ENCODE data around the gene COL15A1. TPM values are rescaled to one million over a fixed set of nuclear protein-coding genes. Genes with fewer than 3 reads are reported as not detected.

COL15A1 gene
- total RNA-seq, 2 donors from 2014 or later, result 0.11 to 0.82 TPM

DNA sequence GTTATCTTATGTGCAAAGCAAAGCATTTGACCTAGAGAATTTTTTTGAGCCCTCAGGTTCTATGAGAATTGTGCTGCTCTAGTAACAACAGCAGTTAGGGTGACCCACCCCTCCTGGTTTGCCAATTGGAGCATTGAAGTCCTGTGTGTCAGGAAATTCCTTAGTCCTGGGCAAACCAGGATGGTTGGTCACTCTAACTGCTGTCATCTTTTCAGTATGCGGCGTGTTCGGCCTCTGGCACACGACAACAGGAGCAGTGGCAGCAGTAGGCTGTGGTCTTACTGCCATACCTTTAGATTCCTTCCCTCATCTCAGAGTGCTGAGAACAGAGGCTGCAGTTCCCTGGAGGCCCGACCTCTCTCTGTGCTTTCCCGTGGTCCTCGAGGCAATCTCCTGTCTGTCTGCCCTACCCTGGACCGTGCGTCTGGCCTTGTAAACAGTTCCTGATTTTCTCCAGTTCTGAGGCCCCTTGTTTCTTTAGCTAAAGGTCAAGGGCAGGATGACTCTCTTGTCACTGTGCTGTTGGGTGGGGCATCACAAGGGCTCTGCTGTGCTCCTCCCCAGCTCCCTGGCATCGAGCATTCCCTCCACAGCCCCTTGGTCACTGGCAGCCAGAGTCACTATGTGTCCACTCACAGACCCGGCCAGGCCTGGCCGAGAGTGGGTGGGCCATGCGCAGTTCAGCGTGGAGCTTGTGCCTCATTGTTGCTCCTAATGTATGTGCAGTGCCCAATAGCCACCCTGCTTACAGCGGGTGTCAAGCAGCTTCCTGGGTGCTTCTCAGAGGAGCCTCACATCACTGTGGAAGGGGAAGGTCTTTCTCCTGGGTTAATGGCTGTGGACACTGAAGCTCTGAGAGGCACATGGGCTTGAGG, 18.5 kb upstream of the COL15A1 start:
- Mint-ChIP-seq H3K27ac (no peak overlapping the region), H3K9me3 (no peaks in the 10 kb centered on the region), H3K27me3 (peaks cover 7% of the 10 kb centered on the region), H3K4me1 (no peaks in the 10 kb centered on the region), H3K4me3 (no peak overlapping the region), H3K36me3 (ENCODE audit: low read depth) (no peaks in the 10 kb centered on the region)
- ATAC-seq (replicated peaks), result no peak

DNA sequence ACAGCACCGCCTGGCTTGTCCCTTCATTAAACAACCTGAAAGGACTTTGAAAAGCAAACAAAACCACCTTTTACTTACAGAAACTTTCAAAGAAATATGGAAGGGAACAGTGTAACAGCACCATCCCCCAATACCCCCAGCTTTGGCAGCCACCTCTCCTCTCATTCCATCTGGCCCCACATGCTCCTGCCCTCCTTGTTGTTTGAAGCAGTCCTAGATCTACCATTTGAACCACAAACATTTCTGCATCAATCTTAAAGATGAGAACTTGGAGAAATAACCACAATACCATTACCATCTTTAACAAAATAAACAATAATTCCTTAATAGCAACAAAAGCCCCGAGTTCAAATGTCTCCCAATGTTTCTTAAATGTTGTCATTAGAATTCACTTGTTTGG, 17.8 kb upstream of the COL15A1 start:
- H3K27me3 Mint-ChIP-seq, result peaks cover 7% of the 10 kb centered on the region
- H3K36me3 Mint-ChIP-seq (ENCODE audit: low read depth), result no peaks in the 10 kb centered on the region
- H3K9me3 Mint-ChIP-seq, result no peaks in the 10 kb centered on the region
- no peak for ATAC-seq (replicated peaks)
- H3K27ac Mint-ChIP-seq, result no peak overlapping the region
- no peak overlapping the region for H3K4me3 Mint-ChIP-seq
- H3K4me1 Mint-ChIP-seq, result no peaks in the 10 kb centered on the region

DNA sequence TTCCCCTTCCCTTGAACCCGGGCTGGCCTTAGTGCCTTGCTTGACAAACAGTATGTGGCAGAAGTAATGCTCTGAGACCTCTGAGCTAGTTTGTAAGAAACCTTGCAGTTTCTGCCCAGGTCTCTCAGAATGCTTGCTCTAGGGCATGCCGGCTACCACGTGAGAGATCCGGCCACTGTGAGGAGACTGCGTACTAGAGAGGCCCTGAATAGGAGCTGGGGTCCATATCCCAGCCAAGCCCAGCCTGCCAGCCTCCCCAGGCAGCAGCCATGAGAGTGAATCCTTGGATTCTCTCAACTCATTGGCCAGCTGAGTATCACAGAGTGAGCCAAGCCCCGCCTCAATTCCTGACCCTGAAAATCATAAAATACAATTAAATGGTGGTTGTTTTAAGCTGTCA, 16.0 kb upstream of the COL15A1 start:
- no peak overlapping the region for H3K27ac Mint-ChIP-seq
- H3K9me3 Mint-ChIP-seq, result no peaks in the 10 kb centered on the region
- H3K27me3 Mint-ChIP-seq, result peaks cover 10% of the 10 kb centered on the region
- ATAC-seq (replicated peaks), result no peak
- H3K4me1 Mint-ChIP-seq, result no peaks in the 10 kb centered on the region
- H3K36me3 Mint-ChIP-seq (ENCODE audit: low read depth), result no peaks in the 10 kb centered on the region
- H3K4me3 Mint-ChIP-seq, result no peak overlapping the region

DNA sequence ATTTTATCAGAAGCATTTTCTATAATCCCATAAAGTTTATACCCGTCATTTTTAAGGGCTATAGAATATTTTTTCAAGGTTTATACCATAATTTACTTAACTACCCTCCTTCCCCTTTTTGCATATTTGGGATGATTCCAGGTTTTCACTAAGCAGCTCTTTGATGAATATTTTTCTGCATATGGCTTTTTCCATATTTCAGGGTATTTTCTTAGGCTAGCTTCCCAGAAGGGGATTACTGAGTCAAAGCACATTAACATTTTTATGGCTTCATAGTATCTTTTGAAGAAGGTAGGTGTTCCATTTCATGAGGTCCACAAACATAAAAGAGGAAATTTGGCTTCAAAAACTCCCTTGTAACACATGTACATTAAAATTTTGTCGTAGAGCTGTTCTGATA, 14.6 kb upstream of the COL15A1 start:
- peaks cover 13% of the 10 kb centered on the region for H3K27me3 Mint-ChIP-seq
- no peaks in the 10 kb centered on the region for H3K9me3 Mint-ChIP-seq

DNA sequence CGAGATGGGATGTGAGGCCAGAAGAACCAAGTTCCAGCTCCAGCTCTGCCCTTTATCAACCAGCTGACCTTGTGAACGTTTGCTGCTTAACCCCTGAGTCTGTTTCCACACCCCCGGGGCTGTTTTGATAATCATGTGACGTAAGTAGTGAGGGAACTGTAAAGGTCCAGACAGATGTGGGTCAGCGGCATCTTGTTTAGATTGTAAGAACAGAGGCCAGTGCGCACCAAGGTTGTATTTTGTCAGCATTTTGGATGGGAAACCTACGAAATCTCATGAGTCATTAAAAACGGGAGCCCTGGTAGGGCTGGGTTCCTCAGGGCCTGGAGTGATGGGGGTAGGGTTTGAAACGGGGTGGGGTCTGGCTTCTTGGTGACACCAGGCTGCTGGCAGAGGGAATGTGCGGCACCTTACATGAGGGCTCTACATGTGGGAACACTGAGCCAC, 13.8 kb upstream of the COL15A1 start:
- H3K9me3 Mint-ChIP-seq, result no peaks in the 10 kb centered on the region
- H3K27me3 Mint-ChIP-seq, result peaks cover 16% of the 10 kb centered on the region
- no peak overlapping the region for H3K27ac Mint-ChIP-seq
- H3K36me3 Mint-ChIP-seq (ENCODE audit: low read depth), result no peaks in the 10 kb centered on the region
- H3K4me3 Mint-ChIP-seq, result no peak overlapping the region
- no peak for ATAC-seq (replicated peaks)
- H3K4me1 Mint-ChIP-seq, result no peaks in the 10 kb centered on the region

More for the DNA sequence above, 14.6 kb upstream of the COL15A1 start:
- Mint-ChIP-seq H3K4me1 (no peaks in the 10 kb centered on the region), H3K27ac (no peak overlapping the region), H3K36me3 (ENCODE audit: low read depth) (no peaks in the 10 kb centered on the region), H3K4me3 (no peak overlapping the region)
- no peak for ATAC-seq (replicated peaks)

DNA sequence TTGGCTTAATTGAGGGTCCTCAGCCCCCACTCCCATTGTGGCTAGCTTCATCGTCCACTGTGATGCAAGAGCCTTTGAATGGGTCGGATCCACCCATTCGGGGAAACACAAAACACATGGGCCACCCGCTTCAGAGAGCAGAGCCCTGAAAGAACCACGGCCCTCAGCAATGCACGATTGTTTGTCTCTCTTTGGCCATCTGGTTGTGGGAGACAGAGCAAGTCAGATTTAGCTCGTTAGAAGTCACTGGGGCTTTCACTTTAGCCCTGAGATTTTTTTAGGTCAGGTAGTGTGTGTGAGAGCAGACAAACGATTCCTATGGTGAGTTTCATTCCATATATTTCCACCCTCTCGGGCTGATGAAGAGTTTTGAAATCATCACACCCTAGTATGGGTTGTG, 12.9 kb upstream of the COL15A1 start:
- Mint-ChIP-seq H3K36me3 (ENCODE audit: low read depth) (no peaks in the 10 kb centered on the region), H3K27me3 (peaks cover 24% of the 10 kb centered on the region), H3K4me1 (no peaks in the 10 kb centered on the region), H3K9me3 (no peaks in the 10 kb centered on the region), H3K4me3 (no peak overlapping the region), H3K27ac (no peak overlapping the region)
- ATAC-seq (replicated peaks), result no peak

DNA sequence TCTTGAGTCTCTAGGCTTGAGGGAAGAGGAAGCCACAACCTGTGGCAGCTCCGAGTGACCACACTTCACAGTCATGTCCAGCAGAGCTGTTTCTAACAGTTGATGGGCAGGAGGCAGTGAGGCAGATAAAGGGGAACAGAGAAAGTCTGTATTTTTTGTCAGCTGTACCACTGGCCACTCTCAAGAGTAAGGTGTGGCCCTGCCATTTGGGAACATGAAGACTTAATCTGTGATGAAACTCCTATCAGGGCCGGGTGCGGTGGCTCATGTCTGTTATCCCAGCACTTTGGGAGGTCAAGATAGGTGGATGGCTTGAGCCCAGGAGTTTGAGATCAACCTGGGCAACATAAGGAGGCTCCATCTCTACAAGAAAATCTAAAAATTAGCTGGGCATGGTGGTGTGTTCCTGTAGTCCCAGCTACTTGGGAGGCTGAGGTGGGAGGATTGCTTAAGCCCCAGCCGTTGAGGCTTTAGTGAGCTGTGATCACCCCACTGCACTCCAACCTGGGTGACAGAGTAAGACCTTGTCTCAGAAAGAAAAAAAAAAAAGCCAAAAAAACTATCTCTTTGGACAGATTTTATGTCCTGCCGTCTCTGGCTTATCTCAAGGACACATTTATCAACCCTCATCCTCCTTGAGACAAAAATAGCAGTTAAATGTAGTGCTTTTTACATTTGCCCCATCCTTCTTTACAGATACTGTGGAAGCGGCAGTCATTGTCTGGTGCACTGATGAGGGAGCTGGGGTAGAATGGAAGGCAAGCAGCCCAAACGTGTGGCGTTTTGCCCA, 11.9 kb upstream of the COL15A1 start:
- Mint-ChIP-seq H3K4me3 (no peak overlapping the region), H3K4me1 (no peaks in the 10 kb centered on the region), H3K36me3 (ENCODE audit: low read depth) (no peaks in the 10 kb centered on the region), H3K9me3 (no peaks in the 10 kb centered on the region), H3K27ac (no peak overlapping the region), H3K27me3 (peaks cover 22% of the 10 kb centered on the region)
- ATAC-seq (replicated peaks), result no peak

DNA sequence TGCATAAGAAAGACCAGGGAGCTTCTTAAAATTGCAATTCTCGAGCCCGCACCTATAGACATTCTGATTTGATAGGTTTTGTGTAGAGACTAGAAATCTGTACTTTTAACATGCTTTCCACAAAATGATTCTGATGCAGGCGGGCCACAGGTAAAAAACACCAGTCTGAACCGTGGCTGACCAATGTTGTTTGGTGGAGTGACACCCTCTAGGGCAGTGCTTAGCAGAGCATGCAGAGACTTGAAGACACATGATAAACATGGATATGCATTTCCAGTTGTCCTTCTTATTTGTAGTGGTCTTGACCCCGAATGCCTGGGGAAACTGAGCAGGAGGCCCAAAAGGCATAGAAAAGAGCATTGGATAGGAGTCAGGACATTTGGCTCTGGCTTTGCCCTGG, 10.5 kb upstream of the COL15A1 start:
- Mint-ChIP-seq H3K27ac (no peak overlapping the region), H3K27me3 (peaks cover 26% of the 10 kb centered on the region), H3K36me3 (ENCODE audit: low read depth) (no peaks in the 10 kb centered on the region), H3K4me3 (no peak overlapping the region), H3K9me3 (no peaks in the 10 kb centered on the region), H3K4me1 (no peaks in the 10 kb centered on the region)
- peak; percentile 16 for ATAC-seq (replicated peaks)

DNA sequence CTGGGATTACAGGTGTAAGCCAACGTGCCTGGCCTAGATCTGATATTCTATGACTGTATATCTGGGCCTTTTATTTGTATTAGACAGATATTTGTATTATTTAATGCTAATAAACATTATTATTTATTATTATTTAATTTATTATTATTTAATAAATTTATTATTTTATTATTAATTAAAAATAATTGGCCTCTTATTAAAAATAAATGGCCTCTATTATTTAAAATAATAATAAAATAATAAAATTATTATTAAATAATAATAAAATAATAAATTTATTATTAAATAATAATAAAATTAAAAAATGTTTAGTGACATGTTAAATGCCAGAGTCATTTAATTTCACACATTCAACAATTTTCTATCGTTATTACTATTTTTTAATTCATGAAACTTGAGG, 9.8 kb upstream of the COL15A1 start:
- no peak for ATAC-seq (replicated peaks)
- Mint-ChIP-seq H3K4me3 (no peak overlapping the region), H3K9me3 (no peaks in the 10 kb centered on the region), H3K4me1 (no peaks in the 10 kb centered on the region), H3K36me3 (ENCODE audit: low read depth) (no peaks in the 10 kb centered on the region), H3K27me3 (peaks cover 32% of the 10 kb centered on the region), H3K27ac (no peak overlapping the region)

DNA sequence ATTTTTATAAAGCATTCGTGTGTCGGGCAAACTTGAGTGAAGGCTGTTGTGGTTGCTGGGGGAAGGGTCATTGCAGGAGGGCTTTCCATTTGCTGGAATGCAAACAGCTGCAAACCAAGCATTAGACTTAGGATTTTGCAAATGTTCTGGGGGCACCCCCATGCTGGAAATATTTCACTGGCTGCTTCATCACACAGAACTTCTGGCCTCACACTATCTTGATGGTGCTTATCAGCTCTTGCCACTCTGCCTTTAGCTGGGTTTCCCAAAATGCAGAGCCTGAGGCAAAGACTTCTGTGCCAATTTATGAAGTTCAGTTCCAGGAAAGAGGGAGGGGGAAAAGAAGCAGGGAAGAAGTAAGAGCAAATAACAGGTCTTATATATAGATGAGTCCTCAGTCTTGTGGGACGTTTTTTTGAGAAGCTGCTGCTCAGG, 8.6 kb upstream of the COL15A1 start:
- Mint-ChIP-seq H3K4me3 (no peak overlapping the region), H3K27me3 (peaks cover 37% of the 10 kb centered on the region), H3K9me3 (no peaks in the 10 kb centered on the region), H3K27ac (no peak overlapping the region), H3K4me1 (no peaks in the 10 kb centered on the region), H3K36me3 (ENCODE audit: low read depth) (no peaks in the 10 kb centered on the region)
- no peak for ATAC-seq (replicated peaks)

DNA sequence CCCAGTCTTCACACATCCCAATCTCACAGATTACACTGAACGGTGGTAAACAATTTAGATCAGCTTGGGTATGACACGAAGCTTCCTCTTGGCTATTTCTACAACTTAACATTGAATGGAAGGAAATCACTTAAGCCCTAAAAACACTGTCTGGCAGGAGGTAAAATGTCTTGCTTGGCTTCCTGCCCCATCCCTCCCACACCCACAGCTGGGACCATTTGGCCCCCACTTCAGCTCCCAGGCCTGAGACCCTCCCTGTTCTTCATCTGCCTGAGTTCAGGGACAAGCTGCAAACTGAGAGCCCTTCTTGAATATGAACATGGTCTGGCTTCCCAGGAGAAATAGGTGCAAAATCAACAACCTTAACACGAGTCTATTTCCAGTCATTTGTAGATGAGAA, 3.4 kb upstream of the COL15A1 start:
- H3K4me1 Mint-ChIP-seq, result no peaks in the 10 kb centered on the region
- H3K9me3 Mint-ChIP-seq, result no peaks in the 10 kb centered on the region
- peaks cover 65% of the 10 kb centered on the region for H3K27me3 Mint-ChIP-seq
- H3K4me3 Mint-ChIP-seq, result no peak overlapping the region
- no peak for ATAC-seq (replicated peaks)
- no peaks in the 10 kb centered on the region for H3K36me3 Mint-ChIP-seq (ENCODE audit: low read depth)
- H3K27ac Mint-ChIP-seq, result no peak overlapping the region

DNA sequence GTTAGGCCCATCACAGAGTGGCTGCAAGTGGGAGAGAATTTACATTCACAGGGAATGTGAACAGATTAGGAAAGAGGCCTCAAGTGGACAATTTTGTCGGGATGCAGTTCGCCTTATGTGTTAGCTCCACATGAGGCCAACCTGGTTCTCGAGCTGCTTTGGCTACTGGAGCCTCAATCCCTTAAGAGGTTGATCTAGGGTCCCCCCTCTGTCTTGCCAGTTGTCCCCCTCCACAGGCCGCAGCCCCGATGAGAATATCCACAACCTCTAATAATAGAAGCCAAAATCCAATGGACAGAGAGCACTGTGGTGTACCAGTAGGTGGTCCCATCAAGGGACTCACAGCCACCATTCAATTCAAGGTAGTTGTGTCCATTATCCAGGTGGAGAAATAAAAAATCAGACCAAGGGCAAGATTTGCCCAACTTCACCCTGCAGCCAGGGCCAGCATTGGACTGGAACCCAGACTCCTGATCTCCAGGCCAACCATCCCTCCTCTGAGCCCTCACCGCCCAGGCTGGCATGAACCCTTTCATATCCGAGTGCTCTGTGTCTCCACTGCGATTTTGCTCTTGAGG, 1.7 kb upstream of the COL15A1 start:
- no peaks in the 10 kb centered on the region for H3K9me3 Mint-ChIP-seq
- no peak overlapping the region for H3K4me3 Mint-ChIP-seq
- H3K27me3 Mint-ChIP-seq, result peaks cover 69% of the 10 kb centered on the region
- H3K4me1 Mint-ChIP-seq, result no peaks in the 10 kb centered on the region
- H3K27ac Mint-ChIP-seq, result no peak overlapping the region
- no peaks in the 10 kb centered on the region for H3K36me3 Mint-ChIP-seq (ENCODE audit: low read depth)
- ATAC-seq (replicated peaks), result no peak

DNA sequence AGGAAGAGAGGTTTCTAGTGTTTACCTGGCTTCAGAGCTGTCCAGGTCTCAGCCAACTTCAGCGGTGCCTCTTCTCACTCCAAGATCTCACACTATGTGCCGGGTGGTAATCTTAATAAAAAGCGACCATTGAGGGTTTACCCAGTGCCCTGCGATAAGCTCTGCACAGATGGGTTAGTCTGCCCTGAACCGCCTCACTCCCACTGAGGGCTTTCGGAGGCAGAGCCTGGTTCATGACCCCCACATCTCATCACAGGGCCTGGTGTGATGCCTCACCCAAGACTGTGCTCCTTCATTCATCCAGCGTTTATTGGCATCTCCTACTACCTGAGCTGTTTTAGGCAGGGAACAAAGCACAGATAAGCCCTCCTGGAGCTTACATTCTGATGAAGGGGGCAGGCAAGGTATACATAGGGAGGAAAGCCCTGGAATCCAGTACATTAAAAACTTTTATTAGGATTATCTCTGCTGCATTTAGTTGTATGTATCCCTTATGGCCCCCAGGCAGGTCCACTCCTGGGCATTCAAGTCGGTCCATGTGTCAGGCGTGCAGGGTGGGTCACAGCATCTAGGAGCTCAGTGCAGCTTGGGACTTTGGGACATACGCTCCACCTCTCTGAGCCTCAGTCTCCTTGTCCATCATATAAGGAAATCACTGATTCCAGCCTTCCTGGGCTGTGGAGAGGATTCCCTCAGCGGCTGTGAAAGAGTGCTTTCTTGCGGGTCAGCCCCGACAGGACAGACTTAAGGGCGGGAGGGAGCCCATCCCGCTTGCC, 613 bp upstream of the COL15A1 start:
- no peak overlapping the region for H3K4me3 Mint-ChIP-seq
- H3K27me3 Mint-ChIP-seq, result peaks cover 66% of the 10 kb centered on the region
- H3K4me1 Mint-ChIP-seq, result no peaks in the 10 kb centered on the region
- H3K9me3 Mint-ChIP-seq, result no peaks in the 10 kb centered on the region
- H3K27ac Mint-ChIP-seq, result no peak overlapping the region
- no peaks in the 10 kb centered on the region for H3K36me3 Mint-ChIP-seq (ENCODE audit: low read depth)
- ATAC-seq (replicated peaks), result no peak

DNA sequence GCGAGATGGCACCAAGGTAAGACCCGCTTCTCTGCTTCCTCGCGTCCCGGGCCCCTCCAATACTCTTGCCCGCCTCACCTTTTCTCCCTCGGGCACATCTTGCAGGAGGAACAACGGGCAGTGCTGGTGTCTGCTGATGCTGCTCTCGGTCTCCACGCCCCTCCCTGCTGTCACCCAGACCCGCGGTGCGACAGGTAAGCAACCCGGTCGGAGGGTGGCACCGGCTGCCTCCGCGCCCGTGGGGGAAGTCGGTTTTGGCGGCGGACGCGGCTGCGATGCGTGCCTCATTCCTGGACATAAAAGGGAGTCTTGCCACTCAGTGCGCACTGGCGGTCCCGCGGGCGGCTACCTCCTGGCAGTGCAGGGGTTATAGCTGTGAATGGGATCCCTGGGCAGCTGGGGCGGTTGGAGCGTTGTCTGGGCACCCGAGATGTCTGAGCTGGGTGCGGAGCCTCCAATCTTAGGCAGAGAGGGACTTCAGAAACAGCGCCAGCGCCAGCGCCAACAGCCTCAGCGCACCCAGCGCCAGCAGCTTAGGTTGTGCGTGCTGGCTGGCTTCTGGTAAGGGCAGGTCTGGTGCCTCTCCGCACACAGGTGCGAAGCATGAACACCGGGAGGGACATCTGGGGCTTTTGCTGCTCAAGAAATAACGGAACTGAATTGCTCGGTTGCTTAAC, 488 bp downstream of the COL15A1 start:
- no peak for ATAC-seq (replicated peaks)
- peak overlapping the region; percentile 33 for H3K4me3 Mint-ChIP-seq

More for the DNA sequence above, 488 bp downstream of the COL15A1 start:
- Mint-ChIP-seq H3K36me3 (ENCODE audit: low read depth) (no peaks in the 10 kb centered on the region), H3K27me3 (peaks cover 58% of the 10 kb centered on the region), H3K4me1 (no peaks in the 10 kb centered on the region), H3K9me3 (no peaks in the 10 kb centered on the region), H3K27ac (no peak overlapping the region)
